K562 (cell line): ENCODE data around the gene LRP1-AS. TPM values are rescaled to one million over a fixed set of nuclear protein-coding genes. Genes with fewer than 3 reads are reported as not detected.
A peak's percentile ranks its signal among the peaks of the same experiment; 100 is the strongest.

Source experiments
- BCL6 ChIP-seq: fragments of 250-450 bp; sonication (Bioruptor Pico); IDR thresholded peaks from 2 replicates; pipeline ENCODE4 v1.4.0; 2020
- BRD9 ChIP-seq: fragments of 450-650 bp; IDR thresholded peaks from 2 replicates; pipeline ENCODE4 v1.6.1; 2018; ENCODE audit warnings: low read depth; ENCODE audit not compliant: partially characterized antibody
- CEBPB ChIP-seq: fragments of 450-650 bp; IDR thresholded peaks from 2 replicates; pipeline ENCODE4 v1.6.1; 2016; ENCODE audit warnings: missing genetic modification characterization, missing compliant biosample characterization
- DLX4 ChIP-seq: fragments of 250-450 bp; sonication (Bioruptor Pico); IDR thresholded peaks from 2 replicates; pipeline ENCODE4 v1.6.1; 2021; ENCODE audit warnings: mild to moderate bottlenecking
- EP300 ChIP-seq: IDR thresholded peaks from 2 replicates; pipeline ENCODE4 v1.6.1; 2012; ENCODE audit warnings: low read length, improper control_type of control experiment
- ETV6 ChIP-seq, 3 experiments: fragments of 150-350 bp in 1 of 3; sonication (generic) in 1 of 3; formaldehyde crosslinking in 1 of 3; IDR thresholded peaks; 2 replicates each; pipeline versions ENCODE4 v1.6.1 to v1.8.0; 2014 to 2022; ENCODE audit warnings: borderline replicate concordance in 2 of 3, low read depth in 2 of 3, antibody characterized with exemption in 1 of 3, low read length in 1 of 3, mild to moderate bottlenecking in 1 of 3, missing genetic modification reagents in 1 of 3
- GABPA ChIP-seq: fragments of 200-800 bp; sonication (Bioruptor generic); conservative IDR thresholded peaks from 2 replicates; pipeline ENCODE4 v1.6.1; 2016; ENCODE audit warnings: low read depth, missing genetic modification characterization, missing compliant biosample characterization
- HDAC1 ChIP-seq, 2 experiments: fragments of 450-650 bp; IDR thresholded peaks; 2 replicates each; pipeline ENCODE4 v1.6.1; 2016 to 2017; ENCODE audit warnings: inconsistent platforms in 1 of 2, mild to moderate bottlenecking in 1 of 2, moderate library complexity in 1 of 2
- L3MBTL2 ChIP-seq: fragments of 450-650 bp; IDR thresholded peaks from 2 replicates; pipeline ENCODE4 v1.6.1; 2016; ENCODE audit warnings: mild to moderate bottlenecking, moderate library complexity
- NFRKB ChIP-seq: fragments of 450-650 bp; IDR thresholded peaks from 2 replicates; pipeline ENCODE4 v1.6.1; 2016; ENCODE audit warnings: low read depth
- POLR2A ChIP-seq: fragments of 450-650 bp; conservative IDR thresholded peaks from 2 replicates; pipeline ENCODE4 v1.6.1; 2016
- RAD21 ChIP-seq, 2 experiments: fragments of 250-450 bp in 1 of 2; fragments of 450-650 bp in 1 of 2; sonication (Bioruptor Pico) in 1 of 2; formaldehyde crosslinking in 1 of 2; IDR thresholded peaks in 1 of 2; conservative IDR thresholded peaks in 1 of 2; 2 replicates each; pipeline versions ENCODE4 v1.4.0 to v1.8.0; 2020 to 2022; ENCODE audit warnings: mild to moderate bottlenecking in 2 of 2, moderate library complexity in 1 of 2
- SMARCA4 ChIP-seq: fragments of 450-650 bp; IDR thresholded peaks from 2 replicates; pipeline ENCODE4 v1.6.1; 2016
- SMARCB1 ChIP-seq: IDR thresholded peaks from 2 replicates; pipeline ENCODE4 v1.6.1; 2011; ENCODE audit warnings: improper control_type of control experiment, low read depth; ENCODE audit not compliant: insufficient read length
- SMC3 ChIP-seq: conservative IDR thresholded peaks from 2 replicates; pipeline ENCODE4 v1.6.1; 2011; ENCODE audit warnings: low read depth, low read length, improper control_type of control experiment; ENCODE audit not compliant: insufficient read depth
- SRSF7 ChIP-seq: fragments of 200-400 bp; formaldehyde crosslinking; optimal IDR thresholded peaks from 2 replicates; pipeline ENCODE3; 2017; ENCODE audit warnings: mild to moderate bottlenecking, low read depth, low read length
- XRCC5 ChIP-seq: fragments of 200-400 bp; formaldehyde crosslinking; IDR thresholded peaks from 2 replicates; pipeline ENCODE4 v1.6.1; 2017; ENCODE audit warnings: low read depth, mild to moderate bottlenecking, low read length
- ZNF184 ChIP-seq: sonication (generic); formaldehyde crosslinking; IDR thresholded peaks from 2 replicates; pipeline ENCODE4 v1.5.0; 2020; ENCODE audit warnings: missing genetic modification reagents
- ZNF224 ChIP-seq: sonication (generic); formaldehyde crosslinking; IDR thresholded peaks from 2 replicates; pipeline ENCODE4 v1.8.0; 2022; ENCODE audit warnings: mild to moderate bottlenecking, missing genetic modification reagents
- ZNF263 ChIP-seq: sonication (generic); formaldehyde crosslinking; IDR thresholded peaks from 2 replicates; pipeline ENCODE4 v1.8.0; 2022; ENCODE audit warnings: mild to moderate bottlenecking, missing genetic modification reagents, borderline replicate concordance
- ZNF408 ChIP-seq: fragments of 250-450 bp; sonication (Bioruptor Pico); IDR thresholded peaks from 2 replicates; pipeline ENCODE4 v1.4.0; 2020; ENCODE audit warnings: low read depth, mild to moderate bottlenecking, moderate library complexity
- ZNF41 ChIP-seq: fragments of 250-450 bp; sonication (Bioruptor Pico); conservative IDR thresholded peaks from 2 replicates; pipeline ENCODE4 v1.4.0; 2020; ENCODE audit warnings: mild to moderate bottlenecking
- ZNF766 ChIP-seq: fragments of 200-800 bp; sonication (Bioruptor generic); conservative IDR thresholded peaks from 2 replicates; pipeline ENCODE4 v1.6.1; 2016; ENCODE audit warnings: missing genetic modification characterization, missing compliant biosample characterization
- polyA plus RNA-seq, 8 experiments: library from polyadenylated mRNA; depleted of rRNA in 4 of 8; stranded (reverse) in 5 of 8; unstranded in 3 of 8; fragments of >200 nt; fragmentation: Nextera tagmentation in 2 of 8; fragmentation: Illumina TruSeq in 1 of 8; extraction: Ambion mirVana in 2 of 8; extraction: Trizol in 1 of 8; gene quantifications; 2 replicates each; pipeline versions ENCODE4 v1.2.1 to v1.2.3, GENCODE V29; 2011 to 2014; ENCODE audit warnings: inconsistent platforms in 1 of 8, missing spikeins in 1 of 8
- total RNA-seq, 7 experiments: library from RNA; depleted of rRNA in 6 of 7; stranded (reverse); fragments of >200 nt in 6 of 7; fragmentation: Illumina TruSeq in 2 of 7; extraction: Trizol in 2 of 7; gene quantifications; 2 replicates each; pipeline versions ENCODE4 v1.2.1 to v1.2.3, GENCODE V29; 2011 to 2021; ENCODE audit warnings: low replicate concordance in 1 of 7
- TF ChIP-seq, protein P1 (sequence below): fragments of 250-450 bp; sonication (Bioruptor Pico); IDR thresholded peaks from 2 replicates; pipeline ENCODE4 v1.5.0; 2021; ENCODE audit warnings: mild to moderate bottlenecking, moderate library complexity

The LRP1-AS gene
- total and polyA plus RNA-seq, 9 of the 15 experiments (the other 6 are each of a cell fraction or from before 2014, with no cell fraction given), result not detected

DNA sequence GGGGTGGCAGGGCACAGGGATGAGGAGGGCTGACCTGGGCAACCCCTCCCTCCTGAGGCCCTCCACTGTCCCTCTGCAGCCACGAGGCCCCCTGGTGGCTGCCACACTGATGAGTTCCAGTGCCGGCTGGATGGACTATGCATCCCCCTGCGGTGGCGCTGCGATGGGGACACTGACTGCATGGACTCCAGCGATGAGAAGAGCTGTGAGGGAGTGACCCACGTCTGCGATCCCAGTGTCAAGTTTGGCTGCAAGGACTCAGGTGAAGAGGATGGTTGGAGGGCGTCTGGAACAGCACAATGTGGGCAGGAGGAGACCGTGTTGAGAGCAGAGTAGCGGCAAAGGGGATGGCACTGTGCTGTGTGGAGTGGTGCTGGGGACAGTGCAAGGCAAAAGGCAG lies 25.7 kb upstream of the LRP1-AS start (continued):
- TF ChIP-seq BCL6 (CRISPR knock-in tag) (no peak), SMARCB1 (no peak), DLX4 (CRISPR knock-in tag) (no peak), L3MBTL2 (no peak), XRCC5 (no peak), SMARCA4 (no peak), CEBPB (tag) (no peak), HDAC1 (IDR thresholded peaks at IDR 0.05) (0 out of 4 replicates have a peak, but pooled peaks of 1 of the 2 experiments have one; percentile 21), ZNF224 (no peak), ZNF408 (CRISPR knock-in tag) (no peak), ZNF766 (no peak), RAD21 (CRISPR knock-in tag; conservative IDR thresholded peaks at IDR 0.05 in 1 of 2, IDR thresholded peaks at IDR 0.05 in 1 of 2) (peak; percentile 26 to 73; a peak in 3 of 4 replicates), NFRKB (no peak), BRD9 (no peak), GABPA (tag) (no peak), ZNF41 (CRISPR knock-in tag) (no peak), ZNF263 (peak; percentile 45; the same call in 1 of the 2 replicates), SMC3 (peak; percentile 70), SRSF7 (no peak), ETV6 (IDR thresholded peaks at IDR 0.05; ENCODE audit: borderline replicate concordance in 1 of 2, low read depth in 2 of 2, low read length in 1 of 2) (no peak), ETV6 (CRISPR knock-in tag; IDR thresholded peaks at IDR 0.05; ENCODE audit: borderline replicate concordance) (no peak), EP300 (no peak), POLR2A (no peak), ZNF184 (no peak)
- TF ChIP-seq, protein P1, sequence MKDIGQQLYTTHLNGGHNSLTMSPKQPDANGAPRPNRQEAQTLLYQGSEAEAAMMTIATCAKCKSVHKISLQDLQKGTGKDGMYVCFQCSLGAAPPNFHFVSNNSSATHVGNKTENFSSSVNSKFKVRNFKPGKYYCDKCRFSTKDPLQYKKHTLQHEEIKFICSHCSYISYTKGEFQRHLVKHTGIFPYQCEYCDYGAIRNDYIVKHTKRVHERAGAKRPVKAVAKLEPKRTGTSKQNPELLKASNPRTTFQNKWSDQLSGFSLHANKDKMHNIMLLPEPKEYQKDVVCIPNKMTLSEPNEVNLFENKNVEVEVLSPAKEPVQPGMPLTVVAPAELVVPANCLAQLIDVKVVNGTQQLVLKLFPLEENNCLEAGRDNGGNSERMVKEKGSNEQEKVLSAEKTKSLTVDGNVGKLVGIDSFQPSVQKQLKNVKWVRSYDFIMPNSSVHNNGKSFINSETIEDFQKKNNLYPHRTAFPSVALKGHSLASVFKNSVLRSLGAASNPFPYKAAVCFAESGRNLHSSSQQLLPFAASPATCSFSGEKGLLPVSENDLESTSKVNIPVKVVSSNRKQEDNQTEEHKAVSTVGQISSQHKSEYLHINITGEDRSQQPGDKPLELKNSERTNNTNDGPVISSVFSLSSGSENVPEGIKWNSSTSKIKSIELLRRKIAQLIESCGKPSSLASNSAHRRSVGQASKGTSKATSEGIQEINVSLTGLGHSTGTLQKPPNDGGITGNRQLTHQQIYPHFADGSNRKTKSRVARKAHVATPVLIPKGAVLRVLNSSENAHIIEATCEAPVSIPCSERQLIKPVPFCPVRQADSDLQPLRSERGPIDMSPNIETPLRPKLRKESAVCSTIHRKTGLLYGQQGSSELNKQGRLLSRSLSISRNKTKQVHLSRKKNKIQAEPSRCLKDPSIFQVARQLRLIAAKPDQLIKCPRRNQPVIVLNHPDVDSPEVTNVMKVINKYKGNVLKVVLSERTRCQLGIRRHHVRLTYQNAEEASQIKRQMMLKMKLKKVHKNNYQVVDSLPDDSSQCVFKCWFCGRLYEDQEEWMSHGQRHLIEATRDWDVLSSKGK (CRISPR knock-in tag), result no peak
